Measurements from ENCODE around the gene PBX3.
"Not testable (repeated sequence)": the region's sequence is repeated elsewhere in the genome, so short reads cannot be mapped to it uniquely, and the experiment has no call there.

The PBX3 gene

DNA sequence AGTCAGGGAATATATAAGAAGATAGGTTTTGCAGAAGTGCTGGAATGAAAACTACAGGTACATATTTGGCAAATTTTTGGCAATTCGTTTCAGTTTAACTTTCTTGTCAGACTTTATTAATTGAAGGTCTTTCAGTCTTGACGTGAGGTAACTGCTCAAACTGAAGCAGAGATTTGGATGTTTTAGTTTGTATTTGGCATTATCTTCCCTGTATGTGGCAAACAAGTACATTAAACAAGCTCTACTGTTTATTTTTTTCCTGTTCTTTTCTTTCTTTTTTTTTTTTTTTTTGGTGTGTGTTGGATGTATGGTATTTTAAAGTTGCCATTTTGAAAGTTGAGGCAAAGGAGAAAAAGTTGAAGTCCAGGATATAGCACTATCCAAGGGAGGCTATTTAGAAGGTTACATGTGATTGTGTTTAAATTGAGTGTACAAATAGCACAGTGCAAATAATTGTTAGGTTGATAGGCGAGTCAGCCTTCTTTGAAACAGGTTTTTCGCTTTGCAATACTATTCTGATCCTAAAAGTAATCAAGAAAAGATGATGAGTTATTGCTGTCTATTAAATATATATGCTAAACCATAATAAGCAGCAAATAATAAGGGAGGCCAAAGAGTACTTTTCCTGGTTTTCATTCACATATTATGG lies 2.2 kb downstream of the PBX3 start:
- DNase-seq = no peak

DNA sequence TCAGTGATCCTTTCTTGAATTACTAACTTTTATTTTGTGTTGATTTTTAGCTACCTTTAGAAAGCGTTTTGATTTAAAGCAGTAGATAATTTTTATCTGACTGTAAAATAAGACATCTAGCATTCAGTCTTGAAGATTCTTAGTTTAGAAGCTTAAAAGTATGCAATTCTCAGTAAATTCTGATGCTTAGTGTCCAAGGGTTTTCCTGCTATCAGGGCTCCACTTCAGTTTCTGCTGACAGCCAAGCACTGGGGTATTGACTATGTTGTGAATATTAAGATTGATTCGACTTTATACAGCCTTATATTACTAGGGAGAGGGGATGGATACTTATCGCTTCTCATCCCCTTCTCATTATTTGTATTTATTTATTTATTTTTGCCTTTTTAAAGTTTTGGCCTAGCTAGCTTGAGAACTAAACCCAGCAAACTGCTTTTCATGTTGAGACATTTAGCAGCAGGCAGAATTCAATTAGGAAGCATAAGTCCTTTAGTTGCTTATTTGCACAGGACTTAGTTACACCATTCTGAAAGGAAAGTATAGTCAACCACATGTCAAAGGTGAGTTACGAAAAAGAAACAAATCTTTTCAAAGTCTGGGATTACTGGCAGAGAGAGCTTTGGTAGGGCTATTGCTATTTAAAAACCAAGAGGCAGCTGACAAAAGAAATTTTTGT lies 2.9 kb downstream of the PBX3 start:
- DNase-seq = no peak

DNA sequence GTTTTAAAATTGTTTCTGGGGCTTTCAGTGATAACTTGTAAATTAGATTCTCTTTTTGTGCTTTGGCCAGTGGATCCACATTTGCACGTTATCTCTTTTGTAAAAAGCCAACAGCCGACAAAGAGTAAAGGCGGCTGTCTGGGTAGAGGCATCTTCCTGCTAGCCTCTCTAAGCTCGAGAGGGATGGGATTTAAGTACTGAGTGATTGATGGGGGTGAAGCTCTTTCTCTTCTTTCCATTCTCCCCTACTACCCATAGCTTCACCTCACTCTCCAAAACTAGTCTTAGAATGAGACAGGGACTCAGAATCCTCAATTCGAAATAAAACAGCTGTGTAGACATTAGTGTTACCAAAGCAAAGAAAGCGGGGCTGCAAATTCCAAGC lies 3.4 kb downstream of the PBX3 start:
- peak; percentile 47 to 55 for DNase-seq

DNA sequence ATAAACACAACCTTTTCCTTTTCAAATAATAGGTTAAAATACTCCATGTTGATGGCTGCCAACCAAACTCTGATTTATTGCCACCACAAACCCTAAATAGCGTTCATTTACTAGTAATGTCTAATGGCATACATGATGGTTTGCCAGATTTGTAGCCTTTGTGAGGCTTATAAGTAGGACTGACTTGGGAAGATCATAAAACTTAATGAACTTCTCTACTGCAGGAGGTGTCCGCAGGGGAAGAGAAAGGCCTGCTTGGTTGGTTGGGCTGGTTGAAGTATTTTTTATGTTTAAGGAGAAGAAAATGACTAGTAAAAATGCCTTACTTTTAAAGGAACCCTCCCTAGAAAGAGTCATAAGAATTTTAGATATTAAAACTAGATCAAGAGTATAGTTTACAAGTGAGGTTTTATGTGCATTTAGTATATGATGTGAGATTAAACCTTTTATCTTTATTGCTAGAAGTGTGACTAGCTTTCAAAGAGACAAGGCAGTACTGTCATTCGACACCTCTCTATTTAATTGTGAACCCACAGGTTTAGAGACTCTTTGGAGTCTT lies 5.0 kb downstream of the PBX3 start:
- no peak for DNase-seq

DNA sequence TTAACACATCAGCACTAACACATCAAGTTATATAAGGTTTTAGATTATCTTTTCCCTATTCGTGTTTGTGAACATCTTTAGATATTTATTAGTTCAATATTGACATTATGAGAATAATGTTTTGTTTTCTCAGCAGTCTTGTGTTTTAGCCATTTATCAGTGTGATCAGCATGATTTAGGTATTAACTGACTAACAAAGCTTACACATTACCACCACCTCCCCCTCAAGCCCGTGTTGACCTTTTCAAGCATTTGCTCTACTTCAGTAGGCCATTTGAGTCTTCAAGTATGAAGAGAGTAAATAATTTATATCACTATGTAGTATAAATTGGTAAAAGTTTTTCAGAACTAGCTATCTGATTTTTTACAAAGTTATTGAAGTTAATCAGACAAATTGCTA lies 6.9 kb downstream of the PBX3 start:
- no peak for DNase-seq

GRCh38 chr9:125755340-125755739 lies 8.2 kb downstream of the PBX3 start:
- DNase-seq = no peak

- DNase-seq = no peak
Measured at GRCh38 chr9:125756518-125756917, 9.3 kb downstream of the PBX3 start.

DNA sequence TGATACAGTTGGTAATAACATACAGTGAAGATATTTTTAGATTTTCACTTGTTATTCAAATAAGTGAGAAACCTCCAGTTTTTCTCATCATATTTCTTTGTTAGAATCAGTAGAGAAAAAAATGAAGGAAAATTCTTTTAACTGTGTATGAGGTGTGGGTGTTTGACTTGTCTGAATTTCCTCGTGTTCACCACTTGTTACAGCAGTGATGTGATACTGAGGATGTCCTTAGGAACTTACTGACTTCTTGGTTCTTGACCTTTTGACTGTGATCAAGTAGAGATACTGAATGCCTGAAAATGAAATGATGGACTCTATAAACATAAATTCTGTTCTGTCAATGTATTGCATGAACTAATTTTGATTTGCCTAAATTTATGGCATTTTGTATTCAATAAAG lies 10.7 kb downstream of the PBX3 start:
- no peak for DNase-seq

DNA sequence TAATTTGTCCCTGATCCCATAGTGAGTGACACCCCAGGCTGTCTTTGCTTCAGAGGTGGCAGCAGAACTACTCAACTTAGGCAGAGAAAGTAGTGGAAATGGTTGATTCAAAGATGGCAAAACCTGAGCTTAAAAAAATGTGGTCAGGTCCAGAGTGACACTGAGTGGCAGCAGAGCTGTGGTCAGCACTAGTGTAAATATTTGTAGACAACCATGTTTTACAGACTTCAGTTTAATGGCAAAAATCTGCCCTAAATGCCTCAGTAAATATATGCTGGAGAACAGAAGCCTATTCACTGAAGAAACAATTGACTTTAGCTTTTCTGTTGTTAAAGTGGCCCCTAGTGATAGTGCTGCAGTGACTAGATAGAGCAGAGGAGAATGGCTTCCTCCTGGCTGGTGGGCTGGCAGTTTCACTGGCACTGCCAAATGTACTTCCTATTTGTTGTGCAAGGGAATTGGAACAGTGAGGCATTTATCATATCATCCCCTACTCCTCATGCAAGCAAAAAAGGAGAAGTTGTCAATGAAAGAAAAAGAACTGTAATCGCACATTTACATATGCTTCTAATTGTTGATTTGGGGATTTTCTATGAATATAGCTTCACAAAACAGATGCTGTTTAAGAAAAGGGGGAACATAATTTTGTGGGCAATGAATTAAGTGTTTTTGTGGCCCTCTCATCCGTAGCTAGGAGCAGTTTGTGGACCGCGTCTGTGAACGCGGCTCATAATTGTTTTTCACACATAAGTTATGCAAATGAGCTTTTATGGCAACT lies 12.0 kb downstream of the PBX3 start:
- peak; percentile 38 to 41 for DNase-seq

DNA sequence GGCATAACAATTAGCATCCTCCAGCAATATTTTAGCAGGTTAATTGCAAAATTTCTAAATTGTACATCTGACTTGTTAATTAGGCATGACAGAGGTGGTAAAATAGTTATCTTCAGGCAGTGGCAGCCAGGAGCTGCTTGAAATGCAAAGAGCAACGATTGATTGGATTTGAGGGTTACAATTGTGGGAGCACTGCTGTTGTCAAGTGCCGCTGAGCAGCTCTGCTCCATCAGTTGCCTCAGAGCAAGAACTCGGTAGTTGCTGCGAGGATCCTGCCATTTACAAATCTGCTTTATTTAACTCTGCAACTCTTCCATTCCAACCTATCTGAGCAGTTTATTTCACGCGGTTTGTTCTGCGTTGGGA lies 12.6 kb downstream of the PBX3 start:
- DNase-seq = peak in 1 of 2 experiments; percentile 50

DNA sequence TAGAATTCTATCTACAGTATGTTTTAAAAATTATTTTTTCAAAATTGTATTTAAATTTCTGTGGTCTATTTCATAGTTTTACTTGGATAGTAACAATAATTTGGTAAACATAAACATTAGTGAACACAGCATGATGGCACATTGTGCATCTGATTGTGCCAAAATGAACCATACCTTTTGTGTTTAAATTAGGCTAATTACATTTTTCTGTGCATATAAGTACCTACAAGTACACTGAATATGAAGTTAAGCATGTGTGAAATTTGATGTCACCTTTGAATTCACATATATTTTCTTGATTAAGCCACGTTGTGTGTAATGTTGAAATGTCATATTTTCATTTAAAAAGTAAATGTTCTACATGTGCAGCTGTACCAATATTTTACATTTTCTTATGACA lies 13.4 kb downstream of the PBX3 start:
- no peak for DNase-seq

DNA sequence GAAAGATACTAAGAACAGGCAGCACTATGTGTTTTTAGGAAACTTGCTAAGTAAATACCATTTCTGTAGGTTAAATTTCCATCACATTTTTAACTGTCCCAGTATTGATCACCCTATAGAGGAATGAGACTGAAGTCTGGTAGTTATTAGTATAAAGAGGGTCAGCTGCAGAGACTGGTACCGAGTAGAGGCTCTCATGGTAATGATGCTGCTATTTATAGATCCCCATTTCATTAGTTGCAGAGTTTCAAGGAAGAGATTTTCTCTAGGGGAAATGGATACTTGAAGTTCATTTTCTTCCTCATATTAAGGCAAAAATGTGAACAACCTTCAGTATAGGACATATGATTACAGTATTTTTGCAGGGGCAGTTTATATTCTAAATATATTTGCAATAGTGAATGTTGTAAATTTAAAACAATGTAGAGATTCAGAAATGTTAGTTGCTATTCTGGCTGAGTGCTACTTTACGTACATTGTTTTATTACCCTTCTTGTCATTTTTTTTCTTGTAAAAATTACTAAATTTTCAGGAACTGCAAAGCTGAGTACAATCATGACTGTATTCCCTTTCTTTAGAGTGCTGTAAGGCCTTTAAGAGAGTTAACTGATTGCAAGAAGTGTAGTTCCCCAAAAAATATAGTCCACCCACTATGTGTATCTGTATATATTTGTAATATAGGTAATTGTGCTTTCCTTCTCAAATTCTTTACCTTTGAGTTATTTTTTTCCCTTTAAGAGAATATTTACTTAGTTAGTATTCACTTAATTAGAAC lies 14.7 kb downstream of the PBX3 start:
- no peak for DNase-seq

DNA sequence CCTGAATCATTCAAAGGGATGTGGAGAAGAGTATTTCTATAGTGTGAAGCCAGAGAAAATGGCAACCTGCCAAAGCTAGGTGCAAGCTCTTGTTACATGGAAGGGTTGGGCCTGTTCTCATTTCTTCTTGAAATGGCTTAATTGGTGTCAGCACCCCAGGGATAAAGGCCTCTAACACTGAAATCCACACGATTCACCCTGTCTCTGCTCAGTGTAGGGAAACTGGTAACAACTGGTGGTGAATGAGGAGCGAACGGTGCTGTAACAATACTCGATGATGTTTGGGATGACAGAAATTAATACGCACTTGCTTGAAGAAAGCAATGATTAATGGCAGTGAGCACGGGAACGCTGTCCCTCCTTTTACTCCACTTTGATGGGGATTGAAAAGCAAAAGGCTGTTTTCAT lies 16.2 kb downstream of the PBX3 start:
- DNase-seq = peak; percentile 88 to 93

- no peak for DNase-seq
Measured at GRCh38 chr9:125764198-125764597, 17.0 kb downstream of the PBX3 start.

DNA sequence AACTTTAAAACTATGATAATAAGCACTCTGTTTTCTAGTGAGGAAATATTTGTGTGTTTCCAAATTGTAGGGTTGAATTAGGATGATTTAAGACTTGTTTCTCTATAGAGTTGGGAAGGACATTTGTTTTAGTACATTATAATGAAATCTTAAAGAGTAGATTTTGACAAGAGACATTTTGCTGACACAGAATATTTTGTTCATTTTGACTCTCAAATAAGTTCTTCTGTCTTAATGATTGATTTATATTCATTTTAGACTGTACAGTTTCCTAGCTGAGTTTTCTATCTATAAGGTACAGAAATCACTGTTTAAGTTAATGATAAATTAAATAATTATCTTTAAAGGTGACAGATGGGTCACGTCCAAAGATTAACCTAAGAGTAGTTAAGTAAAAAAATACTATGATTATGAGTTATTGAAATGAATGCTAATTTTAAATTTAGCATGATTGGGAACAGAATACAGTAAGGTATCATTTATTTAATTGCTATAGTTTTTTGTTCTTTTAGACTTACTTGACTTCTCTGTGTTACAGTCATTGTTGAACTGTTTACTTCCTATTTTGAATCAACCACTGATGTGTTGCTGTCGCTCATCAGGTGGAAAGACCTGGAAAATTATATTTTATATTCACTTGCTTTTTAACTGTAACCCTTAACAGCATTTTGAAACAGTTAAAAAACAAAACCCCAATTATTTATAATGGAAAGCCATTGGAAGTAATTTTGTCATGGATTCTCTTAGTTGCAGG lies 19.5 kb downstream of the PBX3 start:
- no peak for DNase-seq

GRCh38 chr9:125767349-125767748 lies 20.2 kb downstream of the PBX3 start:
- DNase-seq = no peak

DNA sequence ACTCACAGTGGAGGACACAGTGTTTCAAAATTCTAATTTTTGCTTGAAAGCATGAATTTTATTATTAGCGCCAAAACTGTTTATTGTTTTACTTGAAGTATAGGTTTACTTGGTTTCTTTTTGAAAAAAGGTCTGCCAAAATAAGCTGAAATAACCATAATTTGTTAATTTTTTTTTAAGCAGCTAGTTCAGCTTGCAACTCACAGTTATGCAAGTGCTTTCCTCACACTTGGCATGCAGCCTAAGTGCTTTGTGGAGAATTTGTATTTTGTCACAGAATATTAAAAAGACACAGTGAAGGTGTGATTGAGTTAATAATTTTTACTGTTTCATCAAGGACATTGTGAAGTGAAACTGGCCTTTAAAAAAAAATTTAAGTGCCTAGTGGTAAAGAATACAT lies 21.6 kb downstream of the PBX3 start:
- DNase-seq = no peak

GRCh38 chr9:125771037-125771436 lies 23.9 kb downstream of the PBX3 start:
- no peak for DNase-seq

- no peak for DNase-seq
Measured at GRCh38 chr9:125772740-125773139, 25.6 kb downstream of the PBX3 start.

GRCh38 chr9:125774106-125774505 lies 26.9 kb downstream of the PBX3 start:
- no peak for DNase-seq

DNA sequence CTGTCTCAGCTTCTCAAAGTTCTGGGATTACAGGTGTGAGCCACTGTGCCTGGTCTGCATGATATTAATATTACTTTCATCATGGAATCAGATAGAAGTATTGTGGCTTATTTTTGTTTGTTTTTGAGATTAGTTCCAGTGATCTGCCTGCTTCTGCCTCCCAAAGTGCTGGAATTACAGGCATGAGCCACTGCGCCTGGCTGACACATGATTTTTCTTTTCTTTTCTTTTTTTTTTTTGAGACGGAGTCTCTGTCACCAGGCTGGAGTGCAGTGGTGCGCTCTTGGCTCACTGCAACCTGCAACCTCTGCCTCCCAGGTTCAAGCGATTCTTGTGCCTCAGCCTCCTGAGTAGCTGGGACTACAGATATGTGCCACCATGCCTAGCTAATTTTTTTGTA lies 29.6 kb downstream of the PBX3 start:
- not testable (repeated sequence) for DNase-seq

GRCh38 chr9:125778538-125779219 lies 31.5 kb downstream of the PBX3 start:
- not testable (repeated sequence) for DNase-seq

Measured in SHP77 (cell line).